Endothelial cell (in vitro differentiated cells): ENCODE data around the gene ZNF385B. TPM values are rescaled to one million over a fixed set of nuclear protein-coding genes. Genes with fewer than 3 reads are reported as not detected.

Source experiments
- DNase-seq: peaks from one replicate; pipeline ENCODE4 v3.0.0; 2021; ENCODE audit warnings: low spot score
- H3K27ac Mint-ChIP-seq: one replicate; pipeline ENCODE4 v1.8.0; 2021; ENCODE audit warnings: mixed read lengths, inconsistent platforms; ENCODE audit not compliant: unreplicated experiment
- H3K27me3 Mint-ChIP-seq: one replicate; pipeline ENCODE4 v1.8.0; 2021; ENCODE audit warnings: mild to moderate bottlenecking, moderate library complexity, mixed read lengths, inconsistent platforms; ENCODE audit not compliant: unreplicated experiment
- H3K36me3 Mint-ChIP-seq: one replicate; pipeline ENCODE4 v1.8.0; 2021; ENCODE audit warnings: mild to moderate bottlenecking, low read depth, mixed read lengths, inconsistent platforms; ENCODE audit not compliant: unreplicated experiment
- H3K4me1 Mint-ChIP-seq: one replicate; pipeline ENCODE4 v1.8.0; 2021; ENCODE audit warnings: mild to moderate bottlenecking, mixed read lengths, inconsistent platforms; ENCODE audit not compliant: unreplicated experiment
- H3K4me3 Mint-ChIP-seq: one replicate; pipeline ENCODE4 v1.8.0; 2021; ENCODE audit warnings: mild to moderate bottlenecking, mixed read lengths, inconsistent platforms; ENCODE audit not compliant: unreplicated experiment
- H3K9me3 Mint-ChIP-seq: one replicate; pipeline ENCODE4 v1.8.0; 2021; ENCODE audit warnings: mixed read lengths, inconsistent platforms; ENCODE audit not compliant: unreplicated experiment
- total RNA-seq: library from RNA; stranded (reverse); fragmentation: NEBNext Ultra II Directional; extraction: Animal tissue kit (Norgen Biotek cat#: 25700); gene quantifications from one replicate; pipeline ENCODE4 v1.2.1, GENCODE V29; 2021; ENCODE audit not compliant: unreplicated experiment
- TF ChIP-seq, protein P1 (sequence below): fragments of 200-600 bp; sonication (generic); IDR thresholded peaks from one replicate; pipeline ENCODE4 v1.5.0; 2021; ENCODE audit warnings: antibody characterized with exemption; ENCODE audit not compliant: unreplicated experiment

Gene ZNF385B
- total RNA-seq, 1 donor from 2014 or later: 0.49 TPM

DNA sequence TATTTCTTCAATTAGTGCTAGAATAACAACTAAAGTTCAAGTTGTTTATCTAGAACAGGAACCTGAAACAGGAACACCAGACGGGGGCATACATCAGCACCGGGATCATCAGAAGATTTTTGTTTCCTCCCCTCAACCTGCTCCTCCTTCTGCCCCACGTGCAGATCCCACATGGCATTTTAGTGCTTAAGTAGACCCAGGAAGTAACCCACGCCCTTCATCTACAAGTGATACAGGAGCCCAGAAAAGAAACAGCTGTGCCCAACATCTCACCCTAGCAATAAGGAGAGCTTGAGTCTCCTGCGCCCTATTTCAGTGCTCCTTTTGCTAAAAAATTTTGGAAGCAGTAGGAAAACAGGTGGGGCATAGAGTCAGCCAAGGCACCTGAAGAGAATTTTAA lies 5.2 kb downstream of the ZNF385B start:
- Mint-ChIP-seq H3K27ac (no peak overlapping the region), H3K27me3 (peaks cover 7% of the 10 kb centered on the region), H3K9me3 (no peaks in the 10 kb centered on the region), H3K4me1 (peaks cover 28% of the 10 kb centered on the region), H3K36me3 (no peaks in the 10 kb centered on the region), H3K4me3 (peak overlapping the region; percentile 13)
- no peak for DNase-seq
- TF ChIP-seq, protein P1, sequence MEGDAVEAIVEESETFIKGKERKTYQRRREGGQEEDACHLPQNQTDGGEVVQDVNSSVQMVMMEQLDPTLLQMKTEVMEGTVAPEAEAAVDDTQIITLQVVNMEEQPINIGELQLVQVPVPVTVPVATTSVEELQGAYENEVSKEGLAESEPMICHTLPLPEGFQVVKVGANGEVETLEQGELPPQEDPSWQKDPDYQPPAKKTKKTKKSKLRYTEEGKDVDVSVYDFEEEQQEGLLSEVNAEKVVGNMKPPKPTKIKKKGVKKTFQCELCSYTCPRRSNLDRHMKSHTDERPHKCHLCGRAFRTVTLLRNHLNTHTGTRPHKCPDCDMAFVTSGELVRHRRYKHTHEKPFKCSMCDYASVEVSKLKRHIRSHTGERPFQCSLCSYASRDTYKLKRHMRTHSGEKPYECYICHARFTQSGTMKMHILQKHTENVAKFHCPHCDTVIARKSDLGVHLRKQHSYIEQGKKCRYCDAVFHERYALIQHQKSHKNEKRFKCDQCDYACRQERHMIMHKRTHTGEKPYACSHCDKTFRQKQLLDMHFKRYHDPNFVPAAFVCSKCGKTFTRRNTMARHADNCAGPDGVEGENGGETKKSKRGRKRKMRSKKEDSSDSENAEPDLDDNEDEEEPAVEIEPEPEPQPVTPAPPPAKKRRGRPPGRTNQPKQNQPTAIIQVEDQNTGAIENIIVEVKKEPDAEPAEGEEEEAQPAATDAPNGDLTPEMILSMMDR: no peak

DNA sequence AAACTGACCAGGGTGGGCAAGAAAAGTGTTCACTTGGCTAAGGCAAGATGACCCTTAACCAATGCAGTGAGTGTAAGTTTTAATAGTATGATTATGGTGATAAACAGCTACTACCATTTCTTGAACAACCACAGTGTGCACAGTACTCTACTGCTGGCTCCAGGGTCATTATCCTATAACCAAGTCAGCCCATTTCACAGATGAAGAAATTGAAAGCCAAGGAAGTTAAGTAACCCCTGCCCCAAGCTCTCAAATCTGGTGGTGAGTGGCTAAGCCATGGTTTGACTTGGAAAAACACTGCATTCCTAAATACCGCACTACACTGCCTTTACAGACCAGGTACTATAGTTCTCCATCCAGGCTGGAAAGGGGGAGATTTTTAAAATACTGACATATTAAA lies 5.7 kb downstream of the ZNF385B start:
- TF ChIP-seq, protein P1: no peak
- H3K4me1 Mint-ChIP-seq: peaks cover 28% of the 10 kb centered on the region
- no peak overlapping the region for H3K4me3 Mint-ChIP-seq
- H3K27ac Mint-ChIP-seq: no peak overlapping the region
- no peaks in the 10 kb centered on the region for H3K36me3 Mint-ChIP-seq
- peaks cover 11% of the 10 kb centered on the region for H3K27me3 Mint-ChIP-seq
- H3K9me3 Mint-ChIP-seq: no peaks in the 10 kb centered on the region
- DNase-seq: no peak

- H3K27ac Mint-ChIP-seq: no peak overlapping the region
- H3K27me3 Mint-ChIP-seq: peaks cover 3% of the 10 kb centered on the region
- H3K36me3 Mint-ChIP-seq: no peaks in the 10 kb centered on the region
- TF ChIP-seq, protein P1: no peak
- H3K9me3 Mint-ChIP-seq: no peaks in the 10 kb centered on the region
- no peak for DNase-seq
- no peak overlapping the region for H3K4me3 Mint-ChIP-seq
- peaks cover 21% of the 10 kb centered on the region for H3K4me1 Mint-ChIP-seq
Observed at GRCh38 chr2:179854891-179855290, 6.5 kb downstream of the ZNF385B start.

DNA sequence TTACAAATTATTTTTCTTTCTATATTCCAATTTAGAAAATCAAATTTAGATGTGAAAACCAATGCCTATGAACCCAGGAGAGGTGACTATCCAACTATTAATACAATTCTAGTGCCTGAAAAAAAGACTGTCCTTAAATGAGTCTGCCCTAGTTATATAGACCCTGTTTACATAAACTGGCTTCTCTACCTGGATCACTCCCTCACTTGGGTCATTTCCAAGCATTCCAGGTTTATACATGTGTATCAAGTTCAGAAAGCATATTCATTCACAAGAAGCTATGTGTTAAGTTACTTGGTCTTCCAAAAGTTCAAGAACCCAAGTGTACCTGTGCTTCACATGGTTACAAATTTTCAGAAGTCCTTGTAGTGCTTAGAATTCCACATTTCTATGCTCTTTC lies 8.3 kb downstream of the ZNF385B start:
- Mint-ChIP-seq H3K36me3 (no peaks in the 10 kb centered on the region), H3K4me1 (peaks cover 18% of the 10 kb centered on the region), H3K9me3 (no peaks in the 10 kb centered on the region), H3K27ac (no peak overlapping the region), H3K27me3 (peaks cover 3% of the 10 kb centered on the region), H3K4me3 (no peak overlapping the region)
- no peak for DNase-seq
- TF ChIP-seq, protein P1: no peak

GRCh38 chr2:179850188-179850587 lies 11.2 kb downstream of the ZNF385B start:
- no peak overlapping the region for H3K27ac Mint-ChIP-seq
- peaks cover 3% of the 10 kb centered on the region for H3K27me3 Mint-ChIP-seq
- H3K4me1 Mint-ChIP-seq: no peaks in the 10 kb centered on the region
- no peak for DNase-seq
- no peak overlapping the region for H3K4me3 Mint-ChIP-seq
- TF ChIP-seq, protein P1: no peak
- H3K9me3 Mint-ChIP-seq: no peaks in the 10 kb centered on the region
- H3K36me3 Mint-ChIP-seq: no peaks in the 10 kb centered on the region
